Motor neuron (in vitro differentiated cells): ENCODE results near the gene NEURL1B. TPM values are rescaled to one million over a fixed set of nuclear protein-coding genes. Genes with fewer than 3 reads are reported as not detected.

Source experiments
- ATAC-seq, 8 experiments: fragments of 200-7000 bp; cut with Tn5 transposase; replicated peaks in 6 of 8; 2 replicates each; pipeline ENCODE4 v1.8.0; 2021; ENCODE audit warnings: mild to moderate bottlenecking in 8 of 8, moderate library complexity in 8 of 8
- H3K27ac ChIP-seq, 2 donors: fragments of 250-450 bp; sonication (Bioruptor Pico); 2 replicates each; pipeline ENCODE4 v1.9.0; 2021; ENCODE audit warnings: antibody characterized with exemption in 2 of 2, mild to moderate bottlenecking in 2 of 2, moderate library complexity in 1 of 2
- H3K4me1 ChIP-seq, 2 donors: fragments of 250-450 bp; sonication (Bioruptor Pico); replicated peaks in 1 of 2; 2 replicates each; pipeline ENCODE4 v1.6.1; 2021; ENCODE audit warnings: antibody characterized with exemption in 2 of 2, mild to moderate bottlenecking in 2 of 2, moderate library complexity in 1 of 2
- H3K4me3 ChIP-seq, 5 donors: fragments of 250-450 bp; sonication (Bioruptor Pico); 2 replicates each; pipeline ENCODE4 v1.9.0; 2021; ENCODE audit warnings: antibody characterized with exemption in 5 of 5, mild to moderate bottlenecking in 5 of 5, moderate library complexity in 4 of 5
- WGBS, 10 experiments: fragments of 450-650 bp; shearing (Covaris generic); methylation state at CpG; one replicate each; pipeline ENCODE4 v1.0.0; 2022; 5-methylcytosine and 5-hydroxymethylcytosine counted together
- in situ Hi-C, 9 experiments: fragments of 400-800 bp; cut with MboI; loops; one replicate each; pipeline ENCODE4 v1.15.0; 2021; ENCODE audit warnings: low sequenced_read_pairs in 9 of 9, low pct_unique_long_range_greater_than_20kb in 2 of 9; ENCODE audit not compliant: unreplicated experiment in 9 of 9
- total RNA-seq, 8 experiments: library from RNA; unstranded; fragments of 300-600 nt; gene quantifications; 2 replicates each; pipeline versions ENCODE4 v1.2.3 to v1.2.4, GENCODE V29; 2022

NEURL1B gene
- 1 to 10 TPM in 5 of 8 experiments, under 1 TPM in 3; 0.10 to 8.6 (median 5.2) TPM for total RNA-seq

GRCh38 chr5:172640822-172641358 lies at the start of gene NEURL1B:
Gene NEURL1B (plus strand): TSS chr5:172641263. CDS start chr5:172641407, 144 bp downstream.
- peak; percentile 80 to 92 (median 88) for ATAC-seq
- in situ Hi-C loops, result no loop called here
- WGBS, 10 experiments, result 0 to 4% (median 0%) methylated on average over 1 to 5 of the region's 54 CpGs; no CpG with 5 or more reads in 7 of the 10 experiments
- peaks cover 0 to 16% of the 10 kb centered on the region in 2 donors for H3K4me1 ChIP-seq
- peak within 1 kb of the TSS; percentile 20 to 62 for H3K27ac ChIP-seq
- H3K4me3 ChIP-seq, result peak within 1 kb of the TSS; percentile 64 to 95 (median 75)

DNA sequence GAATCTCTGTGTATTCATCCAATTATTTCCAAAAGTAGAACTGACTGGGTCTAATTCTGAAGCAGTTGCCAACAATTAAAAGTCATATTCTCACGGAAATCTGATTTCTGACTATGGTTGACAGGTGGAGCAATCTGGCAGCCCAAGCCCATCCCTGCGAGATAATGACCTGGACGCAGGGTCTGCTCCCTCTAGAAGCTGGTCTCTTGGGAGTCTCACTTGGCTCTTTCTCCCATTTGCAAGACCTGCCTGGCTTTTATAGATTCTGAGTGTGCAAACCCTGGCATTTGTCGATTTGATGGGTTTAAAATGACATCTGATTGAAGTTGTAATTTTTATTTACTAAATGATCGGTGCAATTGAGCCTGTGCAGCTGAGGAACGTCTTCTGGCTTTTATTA lies 49.4 kb upstream of the NEURL1B start:
- Histone ChIP-seq H3K27ac (no peak overlapping the region), H3K4me1 (peaks cover 0 to 4% of the 10 kb centered on the region in 2 donors), H3K4me3 (no peak overlapping the region)
- 0 to 92% (median 67%) methylated on average over 1 to 5 of the region's 6 CpGs for WGBS, 10 experiments
- ATAC-seq, result no peak
- in situ Hi-C loops, result no loop called here

GRCh38 chr5:172592881-172593280 lies 48.2 kb upstream of the NEURL1B start:
- H3K4me1 ChIP-seq, result peaks cover 0 to 4% of the 10 kb centered on the region in 2 donors
- in situ Hi-C loops, result no loop called here
- H3K4me3 ChIP-seq, result no peak overlapping the region
- WGBS, 10 experiments, result 30 to 100% (median 81%) methylated on average over 1 to 4 of the region's 5 CpGs; no CpG with 5 or more reads in 4 of the 10 experiments
- H3K27ac ChIP-seq, result no peak overlapping the region
- no peak for ATAC-seq

DNA sequence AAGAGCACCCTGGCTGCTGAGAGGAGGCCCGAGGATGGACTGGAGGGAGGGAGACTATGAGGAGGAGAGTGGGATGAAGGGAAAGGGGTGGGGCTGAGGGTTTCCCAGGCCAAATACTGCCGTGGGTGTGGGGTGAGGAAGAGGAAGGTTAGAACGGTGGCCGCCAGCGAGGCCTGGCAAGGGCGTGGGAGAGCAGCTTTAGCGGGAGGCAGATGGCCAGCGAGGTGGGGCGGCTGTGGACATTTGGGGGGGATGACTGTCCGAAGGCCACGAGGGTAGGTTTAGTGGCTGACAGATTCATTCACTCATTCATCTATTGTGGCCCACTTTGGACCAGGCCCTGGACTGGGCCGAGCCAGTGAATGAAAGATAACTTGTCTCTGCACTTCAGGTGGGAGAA lies 47.8 kb upstream of the NEURL1B start:
- in situ Hi-C loops, result no loop called here
- no peak for ATAC-seq
- Histone ChIP-seq H3K4me3 (no peak overlapping the region), H3K4me1 (peaks cover under 1 to 7% of the 10 kb centered on the region in 2 donors), H3K27ac (no peak overlapping the region)
- WGBS, 10 experiments, result 17 to 88% (median 80%) methylated on average over 1 to 7 of the region's 12 CpGs; no CpG with 5 or more reads in 5 of the 10 experiments

- H3K4me3 ChIP-seq, result no peak overlapping the region
- H3K4me1 ChIP-seq, result peaks cover 3 to 9% of the 10 kb centered on the region in 2 donors
- in situ Hi-C loops, result no loop called here
- WGBS, 10 experiments, result 50 to 100% (median 83%) methylated on average over 1 to 3 of the region's 8 CpGs; no CpG with 5 or more reads in 5 of the 10 experiments
- ATAC-seq, result no peak
- no peak overlapping the region for H3K27ac ChIP-seq
Measured at GRCh38 chr5:172593721-172594235, 47.3 kb upstream of the NEURL1B start.

GRCh38 chr5:172594431-172594830 lies 46.6 kb upstream of the NEURL1B start:
- in situ Hi-C loops, result no loop called here
- peaks cover 3 to 9% of the 10 kb centered on the region in 2 donors for H3K4me1 ChIP-seq
- WGBS, 10 experiments, result 60 to 100% (median 84%) methylated on average over 1 to 6 of the region's 8 CpGs; no CpG with 5 or more reads in 2 of the 10 experiments
- H3K27ac ChIP-seq, result no peak overlapping the region
- no peak overlapping the region for H3K4me3 ChIP-seq
- no peak for ATAC-seq

DNA sequence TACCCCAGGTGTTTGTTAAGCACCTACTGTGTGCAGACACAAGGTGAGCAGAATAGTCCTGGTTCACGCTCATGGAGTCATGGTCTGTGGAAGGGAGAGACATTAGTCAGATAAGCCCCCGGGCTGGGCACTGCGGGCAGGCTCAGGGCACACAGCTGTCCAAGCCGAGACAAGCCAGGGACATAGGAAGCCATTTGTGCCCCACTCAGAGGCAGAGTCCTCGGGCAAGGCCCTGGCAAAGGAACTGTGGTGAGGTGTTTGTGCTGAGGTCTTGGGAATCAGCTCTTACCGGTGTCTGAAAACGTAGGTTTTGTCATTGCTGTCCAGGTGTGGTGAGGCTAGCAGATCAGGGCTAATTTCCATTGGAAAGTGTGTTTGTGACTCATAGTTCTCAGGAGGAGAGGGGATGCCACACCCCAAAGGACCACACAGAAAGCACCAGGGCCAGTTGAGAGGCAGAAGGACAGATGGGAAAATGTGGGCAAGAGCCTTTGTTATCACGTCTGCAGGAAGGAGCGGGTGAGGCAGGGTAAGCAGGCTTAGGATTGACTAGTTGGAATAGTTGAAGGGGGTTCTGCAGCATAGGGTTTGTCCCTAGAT lies 46.1 kb upstream of the NEURL1B start:
- peaks cover 3 to 9% of the 10 kb centered on the region in 2 donors for H3K4me1 ChIP-seq
- ATAC-seq, result peak in 1 of 8 experiments; percentile 28
- H3K27ac ChIP-seq, result no peak overlapping the region
- WGBS, 10 experiments, result 54 to 100% (median 79%) methylated on average over 1 to 9 of the region's 9 CpGs; no CpG with 5 or more reads in 4 of the 10 experiments
- in situ Hi-C loops, result no loop called here
- no peak overlapping the region for H3K4me3 ChIP-seq

DNA sequence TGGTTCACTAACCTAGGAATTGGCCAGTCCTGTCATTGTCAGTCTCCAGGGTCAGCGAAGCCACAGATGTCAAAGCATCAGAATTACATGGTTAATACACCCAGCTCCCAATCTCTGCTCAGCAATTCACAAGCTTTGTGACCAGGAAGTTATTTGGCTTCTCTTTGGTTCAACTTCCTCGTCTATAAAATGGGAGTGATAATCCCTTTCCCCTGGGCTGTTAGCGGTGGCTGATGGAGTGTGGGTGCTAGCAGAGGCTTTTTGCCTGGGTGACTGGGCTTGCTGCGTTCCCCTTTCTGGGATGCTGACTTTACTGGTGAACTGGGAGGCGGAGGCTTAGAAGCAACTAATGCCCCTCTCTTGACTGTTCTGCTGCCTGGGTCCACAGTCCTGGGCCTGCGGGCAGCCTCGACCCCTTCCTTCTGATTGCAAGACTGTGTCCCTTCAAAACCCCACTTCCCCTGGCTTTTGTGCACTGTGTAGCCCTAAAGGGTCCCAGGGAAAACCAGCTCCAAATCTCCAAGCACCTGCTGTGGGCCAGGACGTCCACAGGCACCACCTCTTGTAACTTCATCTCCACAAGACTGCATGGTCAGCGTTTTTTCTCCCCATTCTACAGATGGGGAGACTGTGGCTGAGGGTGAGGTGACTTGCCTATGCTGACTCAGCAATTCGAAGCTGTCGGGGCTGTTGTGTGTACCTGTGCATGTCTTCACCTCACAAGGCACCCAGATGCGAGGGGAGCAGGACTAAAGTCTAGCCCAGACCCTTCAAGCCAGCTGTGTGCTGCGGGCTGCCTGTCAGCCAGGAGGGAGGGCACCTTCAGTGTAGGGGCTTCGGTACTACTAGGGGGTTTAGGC lies 45.2 kb upstream of the NEURL1B start:
- peaks cover 3 to 9% of the 10 kb centered on the region in 2 donors for H3K4me1 ChIP-seq
- 50 to 92% (median 74%) methylated on average over 1 to 7 of the region's 14 CpGs; no CpG with 5 or more reads in 3 of the 10 experiments for WGBS, 10 experiments
- H3K27ac ChIP-seq, result no peak overlapping the region
- ATAC-seq, result no peak
- no peak overlapping the region for H3K4me3 ChIP-seq
- in situ Hi-C loops, result no loop called here

- WGBS, 10 experiments, result 73 to 100% (median 87%) methylated on average over 1 to 6 of the region's 7 CpGs; no CpG with 5 or more reads in 5 of the 10 experiments
- no peak for ATAC-seq
- Histone ChIP-seq H3K4me1 (peaks cover 3 to 6% of the 10 kb centered on the region in 2 donors), H3K4me3 (no peak overlapping the region), H3K27ac (no peak overlapping the region)
- in situ Hi-C loops, result no loop called here
Measured at GRCh38 chr5:172596638-172597231, 44.3 kb upstream of the NEURL1B start.

GRCh38 chr5:172597755-172598155 lies 43.3 kb upstream of the NEURL1B start:
- no peak overlapping the region for H3K4me3 ChIP-seq
- in situ Hi-C loops, result no loop called here
- 67 to 100% (median 81%) methylated on average over 1 to 12 of the region's 14 CpGs; no CpG with 5 or more reads in 4 of the 10 experiments for WGBS, 10 experiments
- no peak overlapping the region for H3K27ac ChIP-seq
- H3K4me1 ChIP-seq, result peaks cover 6 to 7% of the 10 kb centered on the region in 2 donors
- peak in 1 of 8 experiments; percentile 83 for ATAC-seq

DNA sequence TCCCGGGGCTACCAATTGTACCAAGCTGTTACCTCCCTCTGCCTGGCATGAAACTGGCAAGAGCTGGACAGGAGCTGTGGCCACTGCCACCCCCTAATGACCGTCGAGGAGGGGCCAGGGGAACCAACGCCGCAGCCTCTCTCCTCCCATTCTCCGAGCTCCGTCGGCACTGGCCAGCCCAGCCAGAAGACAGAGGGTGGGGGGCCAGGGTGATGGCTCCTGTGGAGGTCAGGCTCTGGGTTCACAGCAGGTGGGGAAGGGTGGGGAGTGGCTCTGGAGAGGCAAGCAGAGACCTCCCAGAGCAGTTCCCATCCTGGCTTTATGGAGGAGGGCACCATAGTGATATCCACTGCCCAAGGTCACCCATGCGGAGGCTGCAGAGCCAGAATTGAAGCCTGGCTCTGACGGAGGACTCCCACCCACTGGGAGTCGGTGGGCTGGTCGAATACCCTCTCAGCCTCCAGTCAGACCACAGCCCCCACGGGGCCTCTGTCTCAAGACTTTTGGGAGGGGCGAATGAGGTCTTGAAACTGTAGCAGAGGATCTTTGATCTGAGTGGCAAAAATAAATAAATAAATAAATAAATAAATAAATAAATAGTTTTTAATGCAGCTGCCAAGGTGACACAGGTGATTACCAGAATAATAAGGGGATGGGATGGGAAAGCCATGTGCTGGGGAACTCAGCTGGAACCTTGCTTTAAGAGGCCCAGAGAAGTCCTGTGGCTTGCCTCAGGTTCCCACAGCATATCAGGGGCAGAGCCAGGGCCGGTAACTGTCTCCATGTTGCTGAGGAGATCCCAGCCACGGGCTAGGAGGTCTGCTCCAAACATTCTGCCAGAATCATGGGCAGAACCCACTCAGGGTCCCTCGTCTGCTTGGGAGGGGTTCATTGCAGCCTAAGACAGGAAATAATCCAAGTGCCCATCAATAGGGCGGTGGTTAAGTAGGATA lies 42.5 kb upstream of the NEURL1B start:
- in situ Hi-C loops, result no loop called here
- H3K4me3 ChIP-seq, result no peak overlapping the region
- no peak for ATAC-seq
- no peak overlapping the region for H3K27ac ChIP-seq
- peaks cover 13 to 15% of the 10 kb centered on the region in 2 donors for H3K4me1 ChIP-seq
- WGBS, 10 experiments, result 33 to 100% (median 62%) methylated on average over 1 to 6 of the region's 18 CpGs; no CpG with 5 or more reads in 3 of the 10 experiments

- Histone ChIP-seq H3K27ac (no peak overlapping the region), H3K4me1 (peaks cover 17 to 20% of the 10 kb centered on the region in 2 donors), H3K4me3 (no peak overlapping the region)
- in situ Hi-C loops, result no loop called here
- 43 to 100% (median 96%) methylated on average over 3 of the region's 3 CpGs; no CpG with 5 or more reads in 2 of the 10 experiments for WGBS, 10 experiments
- no peak for ATAC-seq
Measured at GRCh38 chr5:172599204-172599567, 41.9 kb upstream of the NEURL1B start.
